Activated CD8-positive, alpha-beta memory T cell treated with anti-CD3 and anti-CD28 coated beads for 1 hour (primary cell): ENCODE data around the gene ACOT7.
"Not testable (repeated sequence)": the region's sequence is repeated elsewhere in the genome, so short reads cannot be mapped to it uniquely, and the experiment has no call there.

ENCODE experiments used
- DNase-seq, 2 donors: peaks; one replicate each; pipeline ENCODE4 v3.0.0-alpha.2; 2020; ENCODE audit warnings: low read depth in 1 of 2; ENCODE audit errors: extremely low read depth in 1 of 2

The ACOT7 gene

GRCh38 chr1:6316240-6317097, 77.1 kb downstream of the ACOT7 start:
- DNase-seq = no peak

- DNase-seq = no peak
Measured at GRCh38 chr1:6314503-6314902, 79.1 kb downstream of the ACOT7 start.

GRCh38 chr1:6313393-6314200, 80.0 kb downstream of the ACOT7 start:
- DNase-seq = no peak

GRCh38 chr1:6310116-6310848, 83.3 kb downstream of the ACOT7 start:
- DNase-seq = no peak

GRCh38 chr1:6309564-6309963, 84.0 kb downstream of the ACOT7 start:
- DNase-seq = no peak

GRCh38 chr1:6308449-6308848, 85.1 kb downstream of the ACOT7 start:
- DNase-seq = no peak

GRCh38 chr1:6307682-6308081, 85.9 kb downstream of the ACOT7 start:
- DNase-seq = not testable (repeated sequence)

- no peak for DNase-seq
Measured at GRCh38 chr1:6307099-6307498, 86.5 kb downstream of the ACOT7 start.

- DNase-seq = no peak
Measured at GRCh38 chr1:6303397-6304012, 90.1 kb downstream of the ACOT7 start.

GRCh38 chr1:6302568-6302967, 91.0 kb downstream of the ACOT7 start:
- no peak for DNase-seq

- no peak for DNase-seq
Measured at GRCh38 chr1:6301526-6301925, 92.0 kb downstream of the ACOT7 start.

- no peak for DNase-seq
Measured at GRCh38 chr1:6300342-6301048, 93.1 kb downstream of the ACOT7 start.

- no peak for DNase-seq
Measured at GRCh38 chr1:6299557-6300165, 93.9 kb downstream of the ACOT7 start.

- no peak for DNase-seq
Measured at GRCh38 chr1:6298940-6299465, 94.6 kb downstream of the ACOT7 start.

- no peak for DNase-seq
Measured at GRCh38 chr1:6298530-6298929, 95.0 kb downstream of the ACOT7 start.

GRCh38 chr1:6295910-6296309, 97.7 kb downstream of the ACOT7 start:
- DNase-seq = no peak

- no peak for DNase-seq
Measured at GRCh38 chr1:6294890-6295556, 98.5 kb downstream of the ACOT7 start.

- no peak for DNase-seq
Measured at GRCh38 chr1:6294080-6294889, 99.3 kb downstream of the ACOT7 start.
